Adrenal gland (tissue), 5 donors: Measurements from ENCODE around the gene ATP6V1F.

Experiments
- POLR2A ChIP-seq, 2 donors: fragments of 450-650 bp; IDR thresholded peaks; one replicate each; pipeline ENCODE4 v1.6.1; 2017; ENCODE audit warnings: antibody characterized with exemption in 2 of 2, mild to moderate bottlenecking in 2 of 2, moderate library complexity in 1 of 2
- TF ChIP-seq, protein P1 (sequence below), 6 experiments: fragments of 450-650 bp in 4 of 6; fragments of 200-600 bp in 2 of 6; sonication (generic) in 1 of 6; IDR thresholded peaks; 1 replicate in 5 of 6; 2 replicates in 1 of 6; pipeline versions ENCODE4 v1.5.1 to v1.8.0; 2016 to 2021; ENCODE audit warnings: antibody characterized with exemption in 6 of 6, mild to moderate bottlenecking in 2 of 6, moderate library complexity in 1 of 6
- donor health status: DM: no; HTN: no; CAD: no.

DNA sequence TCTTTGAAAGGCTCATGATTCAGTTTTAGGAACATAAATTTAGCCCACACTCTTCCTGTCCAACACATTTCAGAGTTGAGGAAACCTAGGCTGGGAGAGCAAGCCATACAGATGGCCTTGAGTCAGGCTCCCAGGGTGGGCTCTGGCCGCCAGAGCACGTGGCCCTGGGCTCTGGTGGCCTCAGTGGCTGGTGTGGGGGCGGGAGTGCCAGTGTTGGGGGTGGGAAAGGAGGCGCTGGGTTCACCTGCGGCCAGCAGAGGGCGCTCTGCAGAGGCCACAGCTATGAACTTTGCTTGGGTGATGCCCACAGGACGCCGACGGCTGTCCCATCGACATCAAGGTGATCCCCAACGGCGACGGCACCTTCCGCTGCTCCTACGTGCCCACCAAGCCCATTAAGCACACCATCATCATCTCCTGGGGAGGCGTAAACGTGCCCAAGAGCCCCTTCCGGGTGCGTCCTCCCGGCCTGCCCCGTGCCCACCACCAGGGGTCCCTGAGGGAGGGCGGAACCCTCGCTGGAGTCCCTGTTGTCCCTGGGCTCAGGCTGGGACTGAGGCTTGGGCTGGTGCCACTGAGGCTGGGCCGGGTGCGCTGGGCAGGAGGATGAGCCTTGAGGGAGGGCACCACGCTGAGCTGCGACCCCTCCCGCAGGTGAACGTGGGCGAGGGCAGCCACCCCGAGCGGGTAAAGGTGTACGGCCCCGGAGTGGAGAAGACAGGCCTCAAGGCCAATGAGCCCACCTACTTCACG lies 20.6 kb upstream of the ATP6V1F start:
- TF ChIP-seq, protein P1, sequence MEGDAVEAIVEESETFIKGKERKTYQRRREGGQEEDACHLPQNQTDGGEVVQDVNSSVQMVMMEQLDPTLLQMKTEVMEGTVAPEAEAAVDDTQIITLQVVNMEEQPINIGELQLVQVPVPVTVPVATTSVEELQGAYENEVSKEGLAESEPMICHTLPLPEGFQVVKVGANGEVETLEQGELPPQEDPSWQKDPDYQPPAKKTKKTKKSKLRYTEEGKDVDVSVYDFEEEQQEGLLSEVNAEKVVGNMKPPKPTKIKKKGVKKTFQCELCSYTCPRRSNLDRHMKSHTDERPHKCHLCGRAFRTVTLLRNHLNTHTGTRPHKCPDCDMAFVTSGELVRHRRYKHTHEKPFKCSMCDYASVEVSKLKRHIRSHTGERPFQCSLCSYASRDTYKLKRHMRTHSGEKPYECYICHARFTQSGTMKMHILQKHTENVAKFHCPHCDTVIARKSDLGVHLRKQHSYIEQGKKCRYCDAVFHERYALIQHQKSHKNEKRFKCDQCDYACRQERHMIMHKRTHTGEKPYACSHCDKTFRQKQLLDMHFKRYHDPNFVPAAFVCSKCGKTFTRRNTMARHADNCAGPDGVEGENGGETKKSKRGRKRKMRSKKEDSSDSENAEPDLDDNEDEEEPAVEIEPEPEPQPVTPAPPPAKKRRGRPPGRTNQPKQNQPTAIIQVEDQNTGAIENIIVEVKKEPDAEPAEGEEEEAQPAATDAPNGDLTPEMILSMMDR (IDR thresholded peaks at IDR 0.05), result peak in 5 of 6 experiments; percentile 16 to 63 (median 53)
- no peak for TF ChIP-seq POLR2A (IDR thresholded peaks at IDR 0.05)
